ENCODE results near the gene TCF3.

Gene TCF3

GRCh38 chr19:1593501-1593772 is 59.0 kb downstream of the TCF3 start:
- TF ChIP-seq CTCF (conservative IDR thresholded peaks at IDR 0.05; ENCODE audit: low read length): no peak
- peak overlapping the region; percentile 83; the same call in 1 of the 2 replicates for H3K4me3 ChIP-seq (ENCODE audit: low read length)
- no peak for DNase-seq (ENCODE audit: low read depth)

GRCh38 chr19:1592755-1593500 is 59.5 kb downstream of the TCF3 start, which contains the start of gene MBD3:
Gene MBD3, minus strand, starts transcription at chr19:1592865. Its CDS starts 234 bp downstream, at chr19:1592631.
- TF ChIP-seq CTCF (conservative IDR thresholded peaks at IDR 0.05; ENCODE audit: low read length): no peak
- peak; percentile 91 for DNase-seq (ENCODE audit: low read depth)
- H3K4me3 ChIP-seq (ENCODE audit: low read length): peak within 1 kb of the TSS; percentile 84

- TF ChIP-seq CTCF (conservative IDR thresholded peaks at IDR 0.05; ENCODE audit: low read length): no peak
- H3K4me3 ChIP-seq (ENCODE audit: low read length): peak overlapping the region; percentile 84
- peak; percentile 89 for DNase-seq (ENCODE audit: low read depth)
Observed at GRCh38 chr19:1592024-1592754, 60.2 kb downstream of the TCF3 start.

- TF ChIP-seq CTCF (conservative IDR thresholded peaks at IDR 0.05; ENCODE audit: low read length): no peak
- peak overlapping the region; percentile 84 for H3K4me3 ChIP-seq (ENCODE audit: low read length)
- no peak for DNase-seq (ENCODE audit: low read depth)
Observed at GRCh38 chr19:1591421-1592023, 60.9 kb downstream of the TCF3 start.

GRCh38 chr19:1590641-1591397 is 61.6 kb downstream of the TCF3 start:
- peak; percentile 43 for TF ChIP-seq CTCF (conservative IDR thresholded peaks at IDR 0.05; ENCODE audit: low read length)
- DNase-seq (ENCODE audit: low read depth): no peak
- peak overlapping the region; percentile 84 for H3K4me3 ChIP-seq (ENCODE audit: low read length)

GRCh38 chr19:1587872-1588271 is 64.5 kb downstream of the TCF3 start:
- DNase-seq (ENCODE audit: low read depth): no peak
- no peak overlapping the region for H3K4me3 ChIP-seq (ENCODE audit: low read length)
- no peak for TF ChIP-seq CTCF (conservative IDR thresholded peaks at IDR 0.05; ENCODE audit: low read length)

Measured in AG10803 (cell line).